Stimulated activated CD8-positive, alpha-beta memory T cell treated with anti-CD3 and anti-CD28 coated beads, Interleukin-15, amount 100 ng/mL, for 24 hours (primary cell): ENCODE data around the gene DIP2C.

Experiments used
- DNase-seq: peaks from one replicate; pipeline ENCODE4 v3.0.0-alpha.2; 2020; ENCODE audit warnings: low read depth

Gene DIP2C

DNA sequence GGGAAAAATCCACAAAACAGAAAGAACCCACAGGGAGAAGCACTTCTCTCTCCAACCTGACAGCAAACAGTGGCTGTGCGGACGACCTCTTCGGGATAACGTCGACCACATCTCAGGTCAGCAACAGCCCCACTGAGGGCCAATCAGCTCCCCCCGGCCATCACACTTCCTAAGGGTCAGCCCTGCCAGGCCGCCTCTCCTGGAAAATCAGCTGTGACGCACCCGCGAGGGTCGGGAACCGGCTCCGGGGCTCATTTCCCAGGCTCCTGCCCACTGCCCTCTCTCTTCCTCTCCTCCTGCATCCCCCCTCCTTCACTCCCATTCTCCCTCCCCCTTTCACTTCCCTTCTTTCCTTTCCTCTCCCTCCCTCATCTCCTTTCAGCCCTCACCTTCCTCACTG lies 118.3 kb downstream of the DIP2C start:
- DNase-seq, result no peak

DNA sequence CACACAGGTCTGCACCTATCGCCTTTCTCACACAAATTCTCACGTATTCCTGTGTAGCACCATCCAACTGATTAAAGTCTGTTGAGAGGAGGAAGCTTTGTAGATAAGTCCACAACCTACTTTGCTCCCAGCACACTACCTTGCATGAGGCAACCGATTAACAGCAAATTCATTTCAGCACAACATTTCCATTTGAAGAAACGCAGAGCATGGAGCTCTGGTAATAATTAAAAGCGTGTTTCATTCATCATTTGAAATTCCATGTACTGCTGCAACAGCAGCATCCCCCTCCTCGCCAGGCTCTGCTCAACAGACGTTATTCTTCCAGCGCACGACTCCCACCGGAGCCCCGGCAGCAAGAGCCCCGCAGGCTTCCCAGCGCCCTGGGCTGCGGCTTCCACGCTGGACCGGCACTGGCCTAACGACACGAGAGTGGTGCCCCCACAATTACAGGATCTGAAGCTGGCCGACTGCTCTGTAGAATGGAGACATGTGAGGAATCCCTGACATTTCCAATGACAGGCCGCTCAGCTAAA lies 118.8 kb downstream of the DIP2C start:
- no peak for DNase-seq

- DNase-seq, result no peak
Observed at GRCh38 chr10:569961-570627, 119.4 kb downstream of the DIP2C start.

DNA sequence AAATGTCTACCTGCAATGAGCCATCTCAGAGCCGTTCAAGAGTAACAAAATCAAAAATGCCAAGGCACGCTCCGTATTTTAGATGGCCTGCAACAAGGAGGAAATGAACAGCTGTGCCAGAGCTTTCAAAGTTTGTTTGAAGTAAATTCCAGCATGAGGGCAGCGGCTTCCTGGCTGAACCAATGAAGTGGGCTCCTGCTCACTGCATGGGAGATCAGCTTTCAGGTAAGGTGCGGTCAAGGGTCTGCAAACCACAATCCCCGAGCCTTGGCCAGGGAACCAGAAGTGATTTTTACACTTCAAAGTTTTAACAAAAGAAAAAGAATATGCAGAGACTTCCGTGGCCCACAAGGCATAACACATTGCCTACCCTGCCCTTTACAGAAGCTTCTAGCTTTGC lies 120.6 kb downstream of the DIP2C start:
- DNase-seq, result no peak

DNA sequence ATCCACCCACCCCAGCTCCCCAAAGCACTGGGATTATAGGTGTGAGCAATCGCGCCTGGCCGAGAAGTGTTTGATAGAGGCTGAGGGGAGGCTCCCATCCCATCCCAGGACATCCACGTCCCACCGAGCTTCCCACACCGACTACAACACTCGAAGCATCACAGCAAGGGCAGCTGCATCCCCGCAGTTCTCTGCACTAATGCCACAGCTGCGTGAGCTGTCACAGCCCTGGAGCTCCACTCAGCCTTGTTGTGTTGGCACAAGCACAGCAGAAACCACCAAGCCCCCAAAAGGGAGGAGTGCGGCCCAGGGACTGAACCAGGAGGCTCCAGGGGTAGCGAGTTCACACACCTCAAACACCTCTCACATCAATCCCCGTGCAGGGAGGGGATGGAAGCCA lies 121.6 kb downstream of the DIP2C start:
- no peak for DNase-seq

DNA sequence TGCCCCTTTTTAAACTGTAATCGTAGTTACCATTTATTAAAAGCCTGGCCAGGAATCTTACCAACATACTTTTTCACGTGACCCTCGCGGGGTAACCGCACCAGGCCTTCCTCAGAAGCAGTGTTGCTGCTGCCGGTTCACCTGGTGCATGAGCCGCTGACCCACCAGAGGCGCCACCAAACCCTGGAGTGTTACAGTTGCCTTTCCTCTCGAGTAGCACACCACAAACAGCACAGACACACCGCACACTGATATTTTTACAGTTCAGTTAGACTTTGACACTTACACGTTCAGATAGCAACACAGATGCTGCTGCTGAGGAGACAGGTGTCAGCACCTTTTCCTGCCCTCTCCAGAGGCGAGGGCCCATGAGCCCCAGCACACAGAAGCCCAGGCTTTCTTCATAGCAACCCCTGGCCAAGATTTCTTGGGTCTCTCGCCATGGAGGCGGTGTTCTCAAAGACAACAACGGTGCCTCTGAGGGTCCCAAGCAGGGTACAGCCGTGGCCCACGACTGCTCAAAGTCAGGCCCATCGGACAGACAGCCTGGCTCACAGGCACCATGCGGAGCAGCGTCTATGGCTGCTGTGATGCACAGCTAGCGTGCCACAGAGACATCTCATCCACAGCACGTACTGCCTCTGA lies 123.1 kb downstream of the DIP2C start:
- DNase-seq, result no peak

DNA sequence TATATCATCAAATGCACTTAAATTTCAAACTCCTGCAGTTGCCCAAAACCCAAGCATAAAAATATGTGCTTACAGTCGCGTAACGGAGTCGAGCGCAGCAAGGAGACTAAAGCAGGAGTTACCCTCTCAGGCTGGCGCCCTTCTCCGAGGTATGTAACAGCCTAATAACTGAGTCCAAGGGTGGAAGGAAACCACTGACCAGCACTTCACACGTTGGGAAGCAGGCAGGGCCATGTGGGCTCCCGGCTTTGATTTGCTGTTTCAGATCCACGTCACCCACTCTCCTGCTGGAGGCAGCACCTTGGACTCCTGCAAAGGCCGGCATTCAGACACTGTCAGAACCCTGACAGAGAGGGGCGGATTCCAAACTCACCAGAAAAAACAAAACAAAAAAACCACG lies 123.8 kb downstream of the DIP2C start:
- no peak for DNase-seq

DNA sequence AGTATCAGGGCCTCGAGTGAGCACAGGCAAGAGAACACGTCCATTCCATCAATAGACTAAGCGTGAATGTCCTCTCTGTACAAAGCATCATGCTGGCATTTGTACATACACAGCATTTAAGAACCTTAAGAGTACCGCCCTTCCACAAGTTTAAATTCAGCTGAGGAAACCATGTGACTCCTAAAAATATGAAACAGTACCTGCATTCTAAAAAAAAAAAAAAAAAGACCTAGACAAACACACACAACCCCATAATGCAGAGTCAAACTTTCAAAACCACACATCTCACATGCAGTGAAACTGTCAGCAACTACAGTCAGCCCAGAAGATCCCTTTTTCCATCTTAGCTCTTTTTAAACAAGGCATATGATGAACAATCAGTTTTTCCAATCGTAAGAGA lies 124.3 kb downstream of the DIP2C start:
- no peak for DNase-seq

- DNase-seq, result no peak
Observed at GRCh38 chr10:563827-564226, 125.6 kb downstream of the DIP2C start.

- no peak for DNase-seq
Observed at GRCh38 chr10:562142-562541, 127.3 kb downstream of the DIP2C start.

GRCh38 chr10:561721-562120 lies 127.7 kb downstream of the DIP2C start:
- no peak for DNase-seq

GRCh38 chr10:560314-560992 lies 129.0 kb downstream of the DIP2C start:
- no peak for DNase-seq

- DNase-seq, result no peak
Observed at GRCh38 chr10:559767-560047, 129.8 kb downstream of the DIP2C start.

- DNase-seq, result no peak
Observed at GRCh38 chr10:558891-559766, 130.3 kb downstream of the DIP2C start.

GRCh38 chr10:558364-558763 lies 131.1 kb downstream of the DIP2C start:
- no peak for DNase-seq

DNA sequence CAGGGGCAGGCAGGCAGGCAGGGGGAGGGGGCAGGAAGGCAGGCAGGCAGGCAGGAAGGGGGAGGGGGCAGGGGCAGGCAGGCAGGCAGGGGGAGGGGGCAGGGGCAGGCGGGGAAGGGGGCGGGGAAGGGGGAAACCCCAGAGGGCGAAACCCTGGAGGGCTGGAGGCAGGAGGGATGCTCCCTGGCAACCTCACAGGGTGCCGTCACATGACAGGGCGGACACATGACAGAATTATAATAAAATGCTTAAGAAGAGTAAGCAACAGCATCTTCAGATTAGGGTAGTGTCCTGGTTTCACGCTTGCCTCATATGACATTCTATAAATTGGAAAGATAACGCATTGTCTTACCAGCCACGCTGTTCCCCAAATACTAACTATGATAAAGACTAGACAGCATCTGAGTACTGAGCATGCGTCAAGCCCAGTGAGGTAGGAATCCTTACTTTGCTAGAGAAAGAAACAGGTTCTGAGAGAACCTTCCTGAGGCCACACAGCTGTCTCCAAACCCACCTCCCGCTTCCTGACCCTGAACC lies 131.6 kb downstream of the DIP2C start:
- no peak for DNase-seq

GRCh38 chr10:556971-557637 lies 132.4 kb downstream of the DIP2C start:
- DNase-seq, result no peak

GRCh38 chr10:555682-556350 lies 133.7 kb downstream of the DIP2C start:
- no peak for DNase-seq

GRCh38 chr10:555281-555680 lies 134.2 kb downstream of the DIP2C start:
- DNase-seq, result no peak

- DNase-seq, result no peak
Observed at GRCh38 chr10:554182-554848, 135.2 kb downstream of the DIP2C start.

GRCh38 chr10:553233-553632 lies 136.2 kb downstream of the DIP2C start:
- DNase-seq, result no peak
